ENCODE results near the gene GSK3B. TPM values are rescaled to one million over a fixed set of nuclear protein-coding genes. Genes with fewer than 3 reads are reported as not detected.

Gene GSK3B
- total and polyA plus RNA-seq, 10 of the 15 experiments (the other 5 are each of a cell fraction or from before 2014, with no cell fraction given) = 8.5 to 49.8 (median 25.5) TPM

- Histone ChIP-seq H3K4me1 (ENCODE audit: control insufficient read depth, insufficient read depth, low read length) (peaks cover 9% of the 10 kb centered on the region), H3K36me3 (ENCODE audit: control insufficient read depth in 2 of 2, insufficient read depth in 2 of 2, low read length in 1 of 2) (peaks cover 0 to 2% of the 10 kb centered on the region in 2 experiments; a peak in 3 of 4 replicates), H2AFZ (ENCODE audit: control insufficient read depth, low read depth, low read length) (no peak overlapping the region), H3K4me3 (no peak overlapping the region), H3K27me3 (replicated peaks in 1 of 2; ENCODE audit: control insufficient read depth in 2 of 2, insufficient read depth in 2 of 2, low read length in 1 of 2) (no peaks in the 10 kb centered on the region), H3K27ac (ENCODE audit: control insufficient read depth, insufficient read depth) (no peak overlapping the region), H3K4me2 (ENCODE audit: control insufficient read depth, insufficient read depth) (no peak overlapping the region), H3K9ac (ENCODE audit: control insufficient read depth, insufficient read depth, low read length) (no peak overlapping the region), H3K79me2 (ENCODE audit: control insufficient read depth, insufficient read depth, low read length) (peaks cover 96% of the 10 kb centered on the region), H4K20me1 (ENCODE audit: control insufficient read depth, insufficient read depth) (0 out of 2 replicates have a peak, but pooled peaks cover 4% of the 10 kb centered on the region), H3K9me3 (replicated peaks; ENCODE audit: control insufficient read depth, insufficient read depth, low read length) (peaks cover 12% of the 10 kb centered on the region)
- ChIA-PET RAD21 (ENCODE audit: unreplicated experiment) (interaction anchor here (0.8 to 1.6 kb wide), 5 partner anchors 10 to 166 kb away, joined by 3 to 5 read pairs (median 3); no protein-coding TSS in a partner anchor), SMC1A (ENCODE audit: uncharacterized antibody, unreplicated experiment) (interaction anchor here (0.6 to 1.9 kb wide), 5 partner anchors 25 to 146 kb away, joined by 3 to 9 read pairs (median 3); no protein-coding TSS in a partner anchor), CTCF (interaction anchor here (1.4 to 1.8 kb wide), 4 partner anchors 15 to 166 kb away, joined by 3 to 7 read pairs (median 4); no protein-coding TSS in a partner anchor), POLR2A (interaction anchor here (1.4 kb wide), 2 partner anchors 36 to 40 kb away, joined by 3 to 5 read pairs; partner anchors contain the start of gene GSK3B)
- WGBS (ENCODE audit: insufficient coverage, insufficient replicate concordance, low lambda C conversion rate, missing lambda C conversion rate) = 40% methylated on average over 1 of the region's 1 CpG
- FAIRE-seq = no peak
- in situ Hi-C loops (cut with MboI) = no loop called here
- no peak for TF ChIP-seq PRDM15 (CRISPR knock-in tag; IDR thresholded peaks at IDR 0.05)
- TF ChIP-seq MYB (IDR thresholded peaks at IDR 0.05; ENCODE audit: borderline replicate concordance, low read depth, low read length) = no peak
- no peak for TF ChIP-seq ZNF274 (IDR thresholded peaks at IDR 0.05; ENCODE audit: insufficient read depth, insufficient read length)
- TF ChIP-seq RAD51 (IDR thresholded peaks at IDR 0.05) = no peak
- no peak for TF ChIP-seq ASH2L (IDR thresholded peaks at IDR 0.05; ENCODE audit: borderline replicate concordance, low read depth)
- no peak for TF ChIP-seq ZNF622 (IDR thresholded peaks at IDR 0.05)
- no peak for TF ChIP-seq CEBPB (IDR thresholded peaks at IDR 0.05; ENCODE audit: borderline replicate concordance in 1 of 2, low read depth in 2 of 2, low read length in 2 of 2)
- TF ChIP-seq MEF2B (IDR thresholded peaks at IDR 0.05; ENCODE audit: partially characterized antibody, poor library complexity, severe bottlenecking) = no peak
- no peak for TF ChIP-seq IKZF2 (IDR thresholded peaks at IDR 0.05)
- no peak for TF ChIP-seq CBFB (IDR thresholded peaks at IDR 0.05; ENCODE audit: low read depth)
- no peak for TF ChIP-seq SIX5 (IDR thresholded peaks at IDR 0.05; ENCODE audit: low read depth, low read length, severe bottlenecking)
- no peak for TF ChIP-seq FOXM1 (IDR thresholded peaks at IDR 0.05; ENCODE audit: low read depth, low read length)
- TF ChIP-seq STAT3 (IDR thresholded peaks at IDR 0.05; ENCODE audit: low read depth, low read length) = no peak
- TF ChIP-seq BHLHE40 (IDR thresholded peaks at IDR 0.05; ENCODE audit: borderline replicate concordance in 1 of 2, low read depth in 2 of 2, low read length in 1 of 2) = no peak
- no peak for TF ChIP-seq POLR2A (IDR thresholded peaks at IDR 0.05; ENCODE audit: low read depth, low read length)
- TF ChIP-seq BACH1 (IDR thresholded peaks at IDR 0.05; ENCODE audit: borderline replicate concordance) = no peak
- intact Hi-C loops (cut with micrococcal nuclease; ENCODE audit: unreplicated experiment) = no loop called here
- peak; percentile 67 for ATAC-seq
- no TSS peak for BruUV-seq (replicated peaks)
- no peak for DNase-seq (ENCODE audit: low read depth, low spot score)
Observed at GRCh38 chr3:120057626-120058025, 36.6 kb downstream of the GSK3B start.
